IPS-11a (cell line): ENCODE measurements around the gene RIMBP2.
"Not testable (repeated sequence)": the region's sequence is repeated elsewhere in the genome, so short reads cannot be mapped to it uniquely, and the experiment has no call there.

Source experiments
- H3K4me3 ChIP-seq: one replicate; pipeline ENCODE4 v1.5.1; 2013; ENCODE audit warnings: low read depth, low read length, control low read depth

Gene RIMBP2, protein sequence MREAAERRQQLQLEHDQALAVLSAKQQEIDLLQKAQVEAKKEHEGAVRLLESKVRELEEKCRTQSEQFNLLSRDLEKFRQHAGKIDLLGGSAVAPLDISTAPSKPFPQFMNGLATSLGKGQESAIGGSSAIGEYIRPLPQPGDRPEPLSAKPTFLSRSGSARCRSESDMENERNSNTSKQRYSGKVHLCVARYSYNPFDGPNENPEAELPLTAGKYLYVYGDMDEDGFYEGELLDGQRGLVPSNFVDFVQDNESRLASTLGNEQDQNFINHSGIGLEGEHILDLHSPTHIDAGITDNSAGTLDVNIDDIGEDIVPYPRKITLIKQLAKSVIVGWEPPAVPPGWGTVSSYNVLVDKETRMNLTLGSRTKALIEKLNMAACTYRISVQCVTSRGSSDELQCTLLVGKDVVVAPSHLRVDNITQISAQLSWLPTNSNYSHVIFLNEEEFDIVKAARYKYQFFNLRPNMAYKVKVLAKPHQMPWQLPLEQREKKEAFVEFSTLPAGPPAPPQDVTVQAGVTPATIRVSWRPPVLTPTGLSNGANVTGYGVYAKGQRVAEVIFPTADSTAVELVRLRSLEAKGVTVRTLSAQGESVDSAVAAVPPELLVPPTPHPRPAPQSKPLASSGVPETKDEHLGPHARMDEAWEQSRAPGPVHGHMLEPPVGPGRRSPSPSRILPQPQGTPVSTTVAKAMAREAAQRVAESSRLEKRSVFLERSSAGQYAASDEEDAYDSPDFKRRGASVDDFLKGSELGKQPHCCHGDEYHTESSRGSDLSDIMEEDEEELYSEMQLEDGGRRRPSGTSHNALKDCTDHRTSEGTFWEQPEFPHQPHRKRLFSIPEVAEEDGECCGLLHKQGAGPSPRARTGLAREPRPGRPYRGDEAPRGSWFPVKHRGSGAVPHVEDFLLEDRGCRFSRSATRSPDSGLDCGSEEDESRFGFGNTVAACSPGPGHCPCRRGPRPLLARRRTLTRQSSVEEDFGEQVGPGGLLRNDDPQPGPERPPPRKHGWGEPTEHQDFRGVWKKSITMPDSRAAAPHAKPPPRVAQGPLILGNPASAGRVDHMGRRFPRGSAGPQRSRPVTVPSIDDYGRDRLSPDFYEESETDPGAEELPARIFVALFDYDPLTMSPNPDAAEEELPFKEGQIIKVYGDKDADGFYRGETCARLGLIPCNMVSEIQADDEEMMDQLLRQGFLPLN (N-terminal part only)

DNA sequence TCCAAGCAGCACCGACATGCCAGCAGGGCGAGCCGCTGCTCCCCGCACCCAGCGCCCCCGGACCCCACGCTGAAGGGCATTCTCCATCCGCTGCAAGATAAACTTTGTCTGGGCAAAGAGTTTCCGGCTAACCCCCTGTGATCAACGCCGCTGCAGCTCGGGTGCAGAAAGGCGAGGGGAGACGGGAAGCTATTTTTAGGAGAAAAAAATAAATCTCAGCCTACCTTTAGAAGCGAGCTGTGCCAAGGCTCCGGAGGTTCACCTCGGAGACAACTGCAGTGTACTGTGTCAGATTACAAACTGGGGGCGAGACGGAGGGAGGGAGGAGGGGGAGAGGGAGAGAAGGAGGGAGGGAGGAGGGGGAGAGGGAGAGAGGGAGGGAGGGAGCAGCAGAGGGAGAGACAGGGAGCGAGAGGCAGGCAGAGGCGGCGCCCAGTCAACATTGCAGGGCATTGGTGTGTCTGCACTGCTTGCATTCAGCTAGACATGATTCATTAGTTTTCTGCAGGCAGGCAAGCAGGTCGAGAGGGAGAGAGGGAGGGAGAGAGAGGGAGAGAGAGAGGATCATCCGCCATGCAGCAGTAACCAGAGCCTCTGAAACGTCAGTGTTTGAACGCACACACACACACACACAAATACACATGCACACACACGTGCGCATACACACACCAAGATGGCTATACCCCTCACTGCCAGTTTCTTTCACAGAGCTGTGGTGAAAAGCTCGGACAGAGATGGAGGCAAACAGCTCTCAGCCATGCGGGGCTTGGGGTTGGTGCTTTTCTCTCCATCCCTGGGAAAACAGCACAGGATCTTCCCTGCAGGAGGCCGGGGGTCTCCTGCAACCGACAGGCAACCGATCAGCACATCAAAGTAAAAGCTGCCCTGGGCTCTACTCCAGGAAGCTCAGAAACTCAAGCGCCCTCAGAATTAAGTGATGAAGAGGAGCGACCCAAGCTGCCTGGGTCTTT lies at the start of gene RIMBP2:
TSS of gene RIMBP2 (minus strand) at position 302 of the 971 bp plus-strand sequence. CDS start 237,286 bp downstream, outside the sequence.
- peak within 1 kb of the TSS; percentile 71 for H3K4me3 ChIP-seq

DNA sequence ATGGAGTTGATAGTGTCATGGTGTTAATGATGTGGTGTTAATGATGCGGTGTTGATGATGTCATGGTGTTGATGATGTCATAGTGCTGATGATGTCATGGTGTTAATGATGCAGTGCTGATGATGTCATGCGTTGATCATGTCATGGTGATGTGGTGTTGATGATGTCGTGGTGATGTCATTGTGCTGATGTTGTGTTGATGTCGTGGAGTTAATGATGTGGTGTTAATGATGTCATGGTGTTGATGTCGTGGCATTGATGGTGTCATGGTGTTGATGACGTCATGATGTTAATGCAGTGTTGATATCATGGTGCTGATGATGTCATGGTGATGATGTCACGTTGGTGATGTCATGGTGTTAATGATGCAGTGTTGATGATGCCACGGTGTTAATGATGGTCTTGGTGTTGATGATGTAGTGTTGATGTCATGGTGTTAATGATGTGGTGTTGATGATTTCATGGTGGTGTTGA lies 49.1 kb upstream of the RIMBP2 start:
- H3K4me3 ChIP-seq = no peak overlapping the region

DNA sequence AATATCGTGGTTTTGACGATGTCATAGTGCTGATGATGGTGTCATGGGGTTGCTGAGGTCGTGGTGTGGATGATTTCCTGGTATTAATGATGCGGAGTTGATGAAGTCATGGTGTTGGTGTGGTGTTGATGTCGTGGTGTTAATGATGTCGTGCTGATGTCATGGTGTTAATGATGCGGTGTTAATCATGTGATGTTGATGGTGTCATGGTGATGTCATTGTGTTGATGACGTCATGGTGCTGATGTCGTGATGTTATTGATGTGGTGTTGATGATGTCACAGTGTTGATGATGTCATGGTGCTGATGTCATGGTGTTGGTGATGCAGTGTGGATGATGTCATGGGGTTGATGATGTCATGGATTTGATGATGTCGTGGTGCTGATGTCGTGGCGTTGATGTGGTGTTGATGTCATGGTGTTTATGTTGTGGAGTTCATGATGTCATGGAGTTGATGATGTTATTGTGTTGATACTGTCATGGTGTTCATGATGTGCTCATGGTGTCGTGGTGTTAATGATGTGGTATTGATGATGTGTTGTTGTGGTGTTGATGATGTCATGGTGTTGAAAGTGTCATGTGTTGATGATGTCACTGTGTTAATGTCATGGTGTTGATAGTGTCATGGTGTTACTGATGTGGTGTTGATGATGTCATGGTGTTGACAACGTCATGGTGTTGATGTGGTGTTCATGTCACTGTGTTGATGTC lies 48.5 kb upstream of the RIMBP2 start:
- no peak overlapping the region for H3K4me3 ChIP-seq

DNA sequence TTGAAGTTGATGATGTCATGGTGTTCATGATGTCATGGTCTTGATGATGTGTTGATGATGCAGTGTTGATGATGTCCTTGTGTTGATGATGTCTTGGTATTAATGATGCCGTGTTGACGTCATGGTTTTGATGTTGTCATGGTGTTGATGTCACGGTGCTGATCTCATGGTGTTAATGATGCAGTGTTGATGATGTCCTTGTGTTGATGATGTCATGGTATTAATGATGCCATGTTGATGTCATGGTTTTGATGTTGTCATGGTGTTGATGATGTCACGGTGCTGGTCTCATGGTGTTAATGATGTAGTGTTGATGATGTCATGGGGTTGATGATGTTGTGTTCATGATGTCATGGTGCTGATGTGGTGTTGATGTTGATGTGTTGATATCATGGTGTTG lies 48.0 kb upstream of the RIMBP2 start:
- H3K4me3 ChIP-seq = no peak overlapping the region

DNA sequence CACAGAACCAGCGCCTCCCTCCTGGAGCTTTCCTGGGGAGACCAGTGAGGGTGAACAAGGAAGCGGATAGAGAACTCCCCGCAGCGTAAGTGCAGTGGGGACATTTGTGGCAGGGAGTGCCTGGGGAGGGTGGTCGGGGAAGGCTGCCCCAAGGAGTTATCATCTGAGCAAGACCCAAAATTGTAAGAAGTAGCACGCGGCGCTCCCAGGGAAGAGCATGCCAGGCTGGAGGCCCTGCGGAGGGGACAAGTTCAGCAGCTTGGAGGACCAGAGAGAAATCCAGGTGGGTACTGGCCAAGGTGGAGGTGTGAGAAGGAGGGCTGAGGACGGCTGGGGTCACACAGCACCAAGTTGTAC lies 46.2 kb upstream of the RIMBP2 start:
- no peak overlapping the region for H3K4me3 ChIP-seq

DNA sequence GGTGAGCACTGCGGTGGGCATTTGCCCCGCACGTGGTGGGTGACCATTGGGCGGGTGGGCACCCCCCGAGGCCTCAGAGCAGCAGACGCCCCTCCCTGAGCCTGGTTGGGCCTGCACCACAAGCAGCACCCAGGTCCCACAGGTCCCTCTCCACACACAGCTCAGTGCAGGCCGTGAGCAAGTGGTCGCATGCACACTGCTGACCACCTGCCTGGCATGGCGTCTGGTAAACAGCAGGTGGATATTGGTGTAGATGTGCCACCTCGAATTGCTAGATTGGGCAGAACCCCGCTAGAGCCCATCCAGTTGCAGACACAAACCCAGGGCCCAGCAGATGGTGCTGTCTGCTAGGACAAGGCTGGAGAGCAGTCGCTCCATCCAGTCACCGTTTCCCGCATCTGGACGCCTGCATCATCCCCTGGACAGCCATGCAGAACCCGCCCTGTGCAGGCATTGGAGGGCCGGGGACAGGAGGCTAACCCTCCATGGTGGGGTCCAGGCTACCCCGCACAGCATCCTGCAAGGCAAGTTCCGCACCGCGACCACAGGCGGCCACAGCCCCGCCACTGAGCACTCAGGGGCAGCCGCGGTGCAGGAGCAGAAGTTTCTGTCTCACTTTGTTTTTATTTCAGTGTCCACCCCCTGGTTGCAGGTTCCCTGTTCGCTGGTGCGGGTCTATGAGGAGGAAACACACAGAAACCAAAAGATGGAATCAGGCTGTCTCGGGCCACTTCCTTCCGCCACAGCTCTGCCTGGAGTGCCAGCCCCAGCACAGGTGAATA lies 45.6 kb upstream of the RIMBP2 start:
- no peak overlapping the region for H3K4me3 ChIP-seq

DNA sequence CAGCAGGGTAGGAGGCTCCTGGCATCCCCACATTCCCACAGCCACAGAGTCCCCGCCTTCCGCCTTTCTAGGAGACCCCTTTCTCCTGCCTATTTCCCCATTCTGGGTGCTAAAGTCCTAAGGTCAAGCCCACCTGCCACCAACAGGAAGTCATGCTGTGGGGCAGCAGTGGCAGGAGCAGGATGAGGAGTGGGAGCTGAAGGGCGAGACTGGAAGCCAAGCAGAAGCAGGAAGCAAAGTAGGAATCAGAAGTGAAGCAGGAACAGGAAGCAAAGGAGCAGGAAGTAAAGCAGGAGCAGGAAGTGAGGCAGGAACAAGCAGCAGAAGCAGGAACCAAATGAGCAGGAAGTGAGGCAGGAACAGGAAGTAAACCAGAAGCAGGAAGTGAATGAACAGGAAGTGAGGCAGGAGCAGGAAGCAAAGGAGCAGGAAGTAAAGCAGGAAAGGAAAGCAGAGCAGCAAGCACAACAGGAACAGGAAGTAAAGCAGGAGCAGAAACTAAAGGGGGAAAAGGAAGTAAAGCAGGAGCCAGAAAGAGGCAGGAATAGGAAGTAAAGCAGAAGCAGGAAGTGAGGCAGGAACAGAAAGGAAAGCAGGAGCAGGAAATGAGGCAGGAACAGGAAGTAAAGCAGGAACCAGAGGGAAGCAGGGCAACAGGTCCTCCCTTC lies 38.3 kb upstream of the RIMBP2 start:
- H3K4me3 ChIP-seq = no peak overlapping the region

DNA sequence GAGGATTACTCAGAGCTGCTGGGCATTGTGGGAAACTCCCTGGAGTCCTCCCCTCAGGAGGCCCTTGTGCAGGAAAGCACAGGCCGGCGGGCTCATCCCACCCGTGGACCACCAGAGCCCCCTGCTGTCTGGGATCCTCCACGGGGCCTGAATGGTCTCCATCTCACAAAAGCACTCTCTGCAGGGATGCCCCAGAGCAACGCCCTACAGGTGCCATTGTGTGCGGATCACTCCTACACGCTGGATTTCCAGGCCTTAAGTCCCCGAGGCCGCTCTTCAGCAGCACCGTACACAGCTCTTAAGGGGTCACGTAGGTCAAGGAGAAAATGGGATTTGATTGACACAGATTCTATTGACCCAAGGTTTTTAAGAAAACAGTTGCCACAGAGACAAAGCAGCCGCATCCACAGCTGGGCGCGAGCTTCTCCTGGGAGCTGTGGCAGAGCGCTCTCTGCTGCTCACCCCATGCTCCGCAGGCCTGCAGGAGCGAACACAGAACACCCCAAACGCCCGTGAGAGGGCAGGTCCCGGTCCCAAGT lies 36.7 kb upstream of the RIMBP2 start:
- no peak overlapping the region for H3K4me3 ChIP-seq

DNA sequence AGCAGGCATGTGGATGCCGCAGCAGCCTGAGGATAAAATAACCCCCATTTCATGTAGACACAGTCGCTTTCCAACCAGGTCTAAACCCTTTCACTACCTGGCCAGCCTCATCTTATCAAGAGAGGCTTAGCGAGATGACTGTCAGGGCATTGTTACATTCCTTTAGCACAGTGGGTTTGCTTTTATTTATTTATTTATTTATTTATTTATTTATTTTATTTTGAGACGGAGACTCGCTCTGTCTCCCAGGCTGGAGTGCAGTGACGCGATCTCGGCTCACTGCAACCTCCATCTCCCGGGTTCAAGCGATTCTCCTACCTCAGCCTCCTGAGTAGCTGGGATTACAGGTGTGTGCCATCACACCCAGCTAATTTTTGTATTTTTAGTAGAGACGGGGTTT lies 35.9 kb upstream of the RIMBP2 start:
- not testable (repeated sequence) for H3K4me3 ChIP-seq

DNA sequence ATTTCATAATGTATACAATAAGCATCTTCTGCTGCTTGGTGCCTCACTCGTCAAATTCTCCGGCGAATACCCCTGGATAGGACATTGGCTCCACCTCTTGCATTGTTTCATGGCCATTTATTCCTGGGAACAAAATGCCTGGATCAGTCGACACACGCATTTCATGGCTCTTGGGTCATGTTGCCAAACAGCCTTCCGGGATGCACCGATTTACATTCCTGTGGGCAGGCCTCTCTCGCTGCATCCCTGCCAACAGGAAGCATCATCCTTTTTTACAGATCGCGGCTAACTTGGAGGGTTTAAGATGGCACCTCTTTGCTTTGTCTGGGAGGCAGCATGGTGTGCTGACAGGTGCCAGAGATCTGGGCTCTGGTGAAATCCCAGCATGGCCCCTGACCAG lies 32.7 kb upstream of the RIMBP2 start:
- H3K4me3 ChIP-seq = no peak overlapping the region

DNA sequence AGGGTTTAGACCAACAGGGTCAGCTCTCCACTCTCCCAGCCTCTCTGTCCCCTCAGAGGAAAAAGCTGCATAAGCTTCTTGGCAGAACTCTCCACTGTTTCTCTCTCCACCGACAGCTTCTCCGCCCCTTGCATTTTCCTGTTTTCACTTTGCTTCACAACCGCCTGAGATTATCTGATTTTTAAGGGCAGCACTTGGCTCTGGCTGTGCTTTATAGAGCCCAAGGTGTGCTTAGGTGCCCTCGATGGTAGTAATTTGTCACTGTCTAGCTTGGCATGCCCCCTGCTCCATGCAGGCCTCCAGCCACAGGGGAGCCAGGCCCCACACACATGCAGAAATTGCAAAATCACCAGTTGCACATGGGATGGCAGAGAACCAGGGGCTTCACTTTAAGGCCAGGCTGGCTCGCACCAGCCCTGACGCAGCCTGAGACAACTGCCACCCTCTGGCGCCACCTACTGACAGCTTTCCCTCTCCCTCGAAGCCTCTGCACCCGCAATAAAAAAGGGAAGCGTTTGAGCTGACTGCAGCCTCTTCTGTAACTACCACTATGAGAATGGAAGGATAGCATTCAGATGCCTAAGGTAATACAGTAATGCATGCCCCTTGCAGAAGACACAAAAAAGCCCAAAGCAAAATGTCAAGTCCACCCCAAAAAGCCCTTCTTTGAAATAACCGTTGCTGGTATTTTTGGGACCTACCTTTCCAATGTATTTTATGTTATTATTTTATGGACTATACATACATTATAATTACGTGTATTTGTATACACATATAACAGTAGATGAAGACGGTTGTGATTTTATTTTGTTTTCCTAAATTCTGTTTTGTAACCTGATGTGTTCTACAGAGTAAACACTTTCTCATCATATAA lies 32.0 kb upstream of the RIMBP2 start:
- no peak overlapping the region for H3K4me3 ChIP-seq

DNA sequence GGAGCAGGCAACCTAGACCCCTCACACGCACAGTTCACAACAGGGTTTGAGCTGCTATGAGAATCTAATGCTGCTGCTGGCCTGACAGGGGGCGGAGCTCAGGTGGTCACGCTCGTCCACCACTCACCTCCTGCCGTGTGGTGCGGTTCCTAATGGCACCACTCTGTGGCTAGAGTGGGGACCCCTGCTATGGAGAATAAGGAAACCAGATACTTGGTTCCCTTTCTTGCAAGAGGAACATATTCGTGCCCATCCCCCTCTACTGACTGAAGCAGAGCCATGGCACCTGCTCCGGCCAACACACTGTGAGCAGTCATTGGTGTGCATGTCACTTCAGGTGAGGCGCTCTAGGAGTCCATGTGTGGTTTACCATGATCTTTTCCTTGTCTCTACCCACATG lies 30.4 kb upstream of the RIMBP2 start:
- H3K4me3 ChIP-seq = no peak overlapping the region

DNA sequence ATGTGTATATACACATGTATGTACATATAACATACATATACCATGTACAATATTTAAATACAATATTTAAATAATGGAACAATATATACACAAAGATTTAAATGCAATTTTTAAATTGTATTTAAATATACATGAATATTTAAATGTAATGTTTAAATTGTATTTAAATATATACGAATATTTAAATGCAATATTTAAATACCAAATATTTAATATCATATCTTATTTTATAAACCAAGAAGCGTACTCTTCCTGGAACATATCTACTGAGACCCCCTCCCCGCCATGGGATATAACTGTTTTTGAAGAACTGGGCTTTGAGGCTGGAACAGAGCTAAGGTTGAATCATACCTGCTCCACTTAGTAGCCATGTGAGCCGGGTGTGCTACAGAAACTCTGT lies 29.8 kb upstream of the RIMBP2 start:
- H3K4me3 ChIP-seq = no peak overlapping the region

DNA sequence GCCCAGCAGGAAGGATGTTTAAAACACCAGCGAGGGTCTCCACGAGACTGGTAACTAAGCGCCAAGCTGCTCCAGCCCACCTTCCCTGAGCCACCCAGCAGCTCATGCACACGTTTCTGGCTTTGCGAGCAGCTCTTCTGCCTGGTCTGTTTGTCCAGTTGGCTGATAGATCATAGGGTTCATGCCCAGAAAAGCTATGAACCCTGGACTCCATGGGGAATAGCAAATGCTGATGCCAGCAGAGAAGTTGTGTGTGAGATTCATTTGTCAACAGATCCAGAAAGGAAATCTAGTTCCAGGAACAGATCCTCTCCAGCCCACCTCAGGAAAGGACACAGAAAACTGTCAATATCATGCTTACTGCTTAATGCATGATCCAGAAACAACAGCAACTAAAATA lies 28.2 kb upstream of the RIMBP2 start:
- no peak overlapping the region for H3K4me3 ChIP-seq

DNA sequence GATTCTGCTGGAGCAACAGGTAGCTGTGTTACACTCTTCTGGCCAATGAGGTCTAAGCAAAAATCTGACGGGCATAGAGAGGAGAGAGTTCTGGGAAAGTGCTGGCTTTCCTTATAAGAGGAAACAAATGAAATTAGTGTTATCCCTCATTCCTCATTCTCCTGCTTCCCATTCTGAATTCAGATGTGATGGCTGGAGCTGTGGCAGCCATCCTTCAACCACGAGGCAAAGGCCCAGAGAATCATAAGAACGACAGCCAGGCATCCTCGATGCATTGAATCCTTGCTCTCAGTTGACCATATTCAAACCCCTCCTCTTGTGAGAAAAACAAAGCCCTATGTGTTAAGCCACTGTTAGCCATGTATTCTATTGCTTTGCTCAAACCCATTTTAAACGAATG lies 27.5 kb upstream of the RIMBP2 start:
- H3K4me3 ChIP-seq = no peak overlapping the region

DNA sequence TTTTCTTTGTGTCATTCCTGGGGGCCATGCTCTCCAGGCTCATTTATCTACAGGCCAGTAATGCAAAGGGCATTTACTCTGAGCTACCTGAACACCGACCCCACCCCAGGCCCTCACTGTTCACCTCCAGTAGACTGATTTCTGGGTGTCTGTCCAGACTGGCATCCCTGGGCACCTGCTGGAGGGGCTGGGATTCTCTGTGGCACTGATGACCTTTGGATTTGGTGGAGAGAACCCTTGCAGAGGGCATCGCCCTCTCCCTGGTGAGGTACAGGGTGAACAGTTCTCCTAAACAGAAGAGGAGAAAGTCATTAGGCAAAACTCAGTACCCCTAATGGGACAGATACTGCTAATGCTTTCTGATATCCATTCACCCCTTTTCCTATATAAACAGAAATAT lies 27.1 kb upstream of the RIMBP2 start:
- no peak overlapping the region for H3K4me3 ChIP-seq

DNA sequence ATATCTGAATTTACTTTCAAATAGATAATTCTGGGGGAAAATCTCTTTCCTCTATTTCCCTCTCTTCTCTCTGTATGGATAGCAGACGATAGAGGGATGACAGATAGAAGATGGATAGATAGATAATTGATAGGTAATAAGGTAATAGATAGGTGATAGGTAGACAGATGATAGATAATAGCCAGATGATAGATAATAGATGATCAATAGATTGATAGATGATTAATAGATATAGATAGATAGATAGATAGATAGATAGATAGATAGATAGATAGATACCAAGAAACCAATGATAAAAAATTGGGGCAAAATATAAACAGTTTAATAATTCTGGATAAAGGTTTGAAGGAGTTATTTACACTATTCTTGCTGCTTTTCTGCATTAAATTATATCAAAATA lies 26.6 kb upstream of the RIMBP2 start:
- H3K4me3 ChIP-seq = no peak overlapping the region
